Fibroblast of skin of left biceps (primary cell): ENCODE results near the gene ZC3H12D.
"Not testable (repeated sequence)": the region's sequence is repeated elsewhere in the genome, so short reads cannot be mapped to it uniquely, and the experiment has no call there.

Source experiments
- DNase-seq, 2 experiments: peaks; one replicate each; pipeline ENCODE4 v3.0.0-alpha.2; 2013; ENCODE audit warnings: low read depth in 2 of 2

Gene ZC3H12D

GRCh38 chr6:149484733-149485700 is at the start of gene ZC3H12D:
TSS of gene ZC3H12D (minus strand) at chr6:149485014. CDS start at chr6:149474543, 10,471 bp downstream.
- no peak for DNase-seq

DNA sequence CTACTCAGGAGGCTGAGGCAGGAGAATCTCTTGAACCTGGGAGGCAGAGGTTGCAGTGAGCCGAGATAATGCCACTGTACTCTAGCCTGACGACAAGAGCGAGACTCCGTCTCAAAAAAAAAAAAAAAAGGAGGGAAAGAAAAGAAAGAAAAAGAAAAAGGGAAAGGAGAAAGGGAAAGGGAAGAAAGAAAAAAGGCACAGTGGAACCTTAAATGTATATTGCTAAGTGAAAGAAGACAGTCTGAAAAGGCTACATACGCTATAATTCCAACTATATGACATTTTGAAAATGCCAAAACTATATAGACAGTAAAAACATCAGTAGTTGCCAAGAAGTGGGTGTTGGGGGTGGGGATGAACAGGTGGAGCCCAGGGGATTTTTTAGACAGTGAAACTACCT is 44.8 kb upstream of the ZC3H12D start:
- DNase-seq = no peak

GRCh38 chr6:149515494-149515893 is 30.7 kb upstream of the ZC3H12D start:
- no peak for DNase-seq

- DNase-seq = peak in 1 of 2 experiments; percentile 5
These were observed 29.1 kb upstream of the ZC3H12D start for GRCh38 chr6:149513915-149514314.

- no peak for DNase-seq
These were observed 26.1 kb upstream of the ZC3H12D start for GRCh38 chr6:149510793-149511512.

DNA sequence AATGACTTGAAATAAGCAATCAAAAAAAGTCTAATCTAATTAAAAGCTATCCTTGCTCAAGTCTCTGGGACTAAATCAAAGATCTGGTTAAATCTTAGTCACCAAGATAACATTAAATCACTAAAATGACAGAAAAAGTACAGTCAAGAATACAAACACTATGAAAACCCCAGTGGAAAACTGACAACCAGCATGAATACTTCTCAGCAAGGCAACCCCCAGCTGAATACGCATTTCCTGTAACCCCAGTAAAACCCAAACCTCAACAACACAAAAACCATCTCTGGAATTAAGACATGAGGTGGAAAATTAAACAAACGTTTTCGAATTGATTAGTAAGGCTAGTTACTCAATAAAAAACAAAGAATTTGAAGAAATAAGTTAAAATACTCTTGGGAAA is 23.7 kb upstream of the ZC3H12D start:
- DNase-seq = no peak

- no peak for DNase-seq
These were observed 19.1 kb upstream of the ZC3H12D start for GRCh38 chr6:149503872-149504271.

GRCh38 chr6:149503276-149503675 is 18.5 kb upstream of the ZC3H12D start:
- DNase-seq = no peak

- no peak for DNase-seq
These were observed 17.0 kb upstream of the ZC3H12D start for GRCh38 chr6:149501768-149502167.

DNA sequence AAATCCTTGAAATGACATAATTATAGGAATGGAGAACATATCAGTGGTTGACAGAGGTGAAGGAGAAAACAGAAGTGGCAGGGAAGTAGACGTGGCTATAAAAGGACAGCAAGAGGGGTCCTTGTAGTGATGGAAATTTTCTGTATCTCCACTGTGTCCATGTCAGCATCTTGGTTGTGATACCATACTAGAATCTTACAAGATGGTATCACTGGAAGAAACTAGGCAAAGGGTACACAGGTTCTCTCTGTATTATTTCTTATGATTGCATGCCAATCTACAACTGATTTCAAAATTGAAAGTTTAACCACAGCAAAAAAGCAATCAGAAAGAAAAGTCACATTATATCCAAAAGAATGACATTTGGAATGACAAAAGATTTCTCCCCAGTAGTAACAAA is 16.4 kb upstream of the ZC3H12D start:
- DNase-seq = no peak

DNA sequence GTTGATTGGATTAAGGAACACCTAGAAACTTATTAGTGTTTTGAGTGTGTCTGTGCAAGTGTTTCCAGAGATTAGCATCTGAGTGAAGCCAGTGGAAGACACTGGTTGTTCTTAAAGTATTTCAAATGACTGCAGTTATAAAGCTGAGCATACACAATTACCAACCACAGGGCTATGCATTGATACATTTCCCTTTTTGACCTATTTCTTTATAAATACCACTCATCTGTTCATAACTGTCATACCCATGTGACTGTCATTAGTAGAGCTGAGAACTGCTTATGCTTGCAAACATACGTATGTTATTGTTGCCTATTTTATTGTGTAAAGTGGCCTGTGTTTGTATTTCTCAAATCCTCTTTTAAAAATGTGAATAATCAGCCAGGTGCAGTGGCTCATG is 15.3 kb upstream of the ZC3H12D start:
- no peak for DNase-seq

GRCh38 chr6:149499066-149499465 is 14.3 kb upstream of the ZC3H12D start:
- peak; percentile 82 to 85 for DNase-seq

DNA sequence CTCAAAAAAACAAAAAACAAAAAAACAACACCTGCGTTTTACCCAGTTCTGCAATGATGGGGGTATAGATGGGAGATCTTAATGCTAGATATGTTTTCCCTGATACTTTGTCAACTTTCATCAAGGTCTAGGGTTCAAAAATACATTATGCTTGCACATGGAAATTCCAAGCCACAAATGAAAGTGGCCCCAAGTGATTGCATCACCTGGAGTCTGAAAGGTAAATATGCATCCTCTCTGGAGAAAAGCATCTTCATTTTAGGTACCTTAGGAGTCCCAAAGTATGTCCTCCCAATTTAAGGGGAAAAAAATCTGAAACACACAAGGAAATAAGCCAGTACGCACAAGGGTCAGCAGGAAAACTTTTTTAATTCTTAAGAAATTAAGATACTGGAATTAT is 12.6 kb upstream of the ZC3H12D start:
- no peak for DNase-seq

DNA sequence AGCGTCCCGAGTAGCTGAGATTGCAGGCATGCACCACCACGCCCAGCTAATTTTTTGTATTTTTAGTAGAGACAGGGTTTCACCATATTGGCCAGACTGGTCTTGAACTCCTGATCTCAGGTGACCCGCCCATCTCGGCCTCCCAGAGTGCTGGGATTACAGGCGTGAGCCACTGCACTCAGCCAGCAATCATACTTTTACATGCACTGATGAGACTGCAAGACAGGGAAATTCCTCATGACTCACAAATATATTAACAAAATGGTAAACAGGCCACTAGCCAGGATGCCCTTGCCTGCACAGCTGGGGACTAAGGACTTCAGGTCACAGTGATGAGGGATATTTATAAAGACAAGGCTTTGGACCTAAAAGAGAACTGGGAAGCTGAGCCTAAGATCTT is 11.8 kb upstream of the ZC3H12D start:
- DNase-seq = not testable (repeated sequence)

GRCh38 chr6:149495349-149496016 is 10.7 kb upstream of the ZC3H12D start:
- DNase-seq = not testable (repeated sequence)

DNA sequence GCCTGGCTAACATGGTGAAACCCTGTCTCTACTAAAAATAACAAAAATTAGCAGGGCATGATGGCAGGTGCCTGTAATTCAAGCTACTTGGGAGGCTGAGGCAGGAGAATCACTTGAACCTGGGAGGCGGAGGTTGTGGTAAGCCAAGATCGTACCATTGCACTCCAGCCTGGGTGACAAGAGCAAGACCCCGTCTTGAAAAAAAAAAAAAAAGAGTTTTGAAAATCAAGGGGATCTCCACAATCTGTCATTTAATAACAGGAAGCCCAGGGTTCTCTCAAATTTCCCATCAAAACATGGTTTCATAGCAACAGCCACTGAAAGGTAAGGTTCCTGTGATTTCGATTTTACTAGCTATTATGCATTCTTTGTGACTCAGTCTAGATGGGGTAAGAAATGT is 10.0 kb upstream of the ZC3H12D start:
- DNase-seq = not testable (repeated sequence)

DNA sequence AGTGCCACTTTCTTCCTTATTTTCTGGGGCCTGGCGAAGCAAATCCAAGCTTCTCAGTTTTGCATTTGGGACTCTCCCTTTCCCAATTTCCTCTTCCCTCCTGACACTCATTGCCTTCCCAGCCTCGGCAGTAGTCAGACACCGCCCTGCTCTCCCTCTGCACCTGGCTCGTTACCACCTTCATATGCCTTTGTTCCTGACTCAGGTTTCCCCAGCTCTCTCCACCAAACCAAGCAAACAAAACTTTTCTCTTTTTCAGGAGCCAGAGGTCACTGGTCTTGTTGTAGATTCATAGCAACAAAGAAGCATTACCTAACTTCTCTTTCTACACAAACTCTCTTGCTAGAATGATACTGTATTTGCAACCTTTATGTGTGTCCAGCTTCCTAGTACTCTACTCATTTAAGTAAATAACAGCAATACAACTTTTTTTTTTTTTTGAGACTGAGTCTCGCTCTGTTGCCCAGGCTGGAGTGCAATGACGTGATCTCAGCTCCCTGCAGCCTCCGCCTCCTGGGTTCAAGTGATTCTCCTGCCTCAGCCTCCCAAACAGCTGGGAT is 9.0 kb upstream of the ZC3H12D start:
- no peak for DNase-seq

GRCh38 chr6:149492798-149493343 is 8.1 kb upstream of the ZC3H12D start:
- DNase-seq = no peak

DNA sequence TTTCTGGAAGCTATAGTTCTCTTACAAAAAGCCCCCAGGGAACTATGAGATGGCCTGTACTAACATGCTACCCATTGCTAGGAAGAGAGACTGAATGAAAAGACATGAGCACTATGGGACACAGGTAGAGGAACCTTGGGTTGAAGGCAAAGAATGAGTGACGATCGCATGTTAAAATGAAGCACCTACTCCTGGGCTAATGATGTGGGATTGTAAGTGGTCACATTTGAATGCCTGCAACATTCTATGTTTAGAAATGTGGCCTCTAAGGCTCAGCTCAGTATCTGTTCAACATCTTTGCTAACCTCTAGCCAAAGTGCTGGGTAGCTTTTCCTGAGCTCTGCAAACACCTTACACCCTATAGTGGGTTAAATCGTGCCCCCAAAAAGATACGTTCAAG is 5.2 kb upstream of the ZC3H12D start:
- DNase-seq = no peak

DNA sequence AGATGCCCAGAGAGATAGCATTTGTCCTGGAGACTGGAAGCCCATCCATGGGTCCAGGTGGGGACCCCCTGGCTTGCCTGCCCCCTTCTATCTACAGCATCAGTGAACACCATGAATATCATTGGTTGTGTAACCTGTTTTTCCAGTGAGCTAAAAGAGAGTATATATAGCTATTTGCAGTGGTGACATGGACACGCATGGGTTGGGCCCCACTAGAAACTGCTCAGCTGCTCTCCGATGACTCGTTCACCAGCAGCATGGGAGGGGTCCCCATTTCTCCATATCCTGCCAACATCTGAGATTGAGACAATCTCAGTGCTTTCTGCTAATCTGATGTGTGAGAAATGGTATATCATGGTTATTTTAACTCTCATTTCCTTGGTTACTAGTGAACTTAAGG is 4.0 kb upstream of the ZC3H12D start:
- DNase-seq = no peak

DNA sequence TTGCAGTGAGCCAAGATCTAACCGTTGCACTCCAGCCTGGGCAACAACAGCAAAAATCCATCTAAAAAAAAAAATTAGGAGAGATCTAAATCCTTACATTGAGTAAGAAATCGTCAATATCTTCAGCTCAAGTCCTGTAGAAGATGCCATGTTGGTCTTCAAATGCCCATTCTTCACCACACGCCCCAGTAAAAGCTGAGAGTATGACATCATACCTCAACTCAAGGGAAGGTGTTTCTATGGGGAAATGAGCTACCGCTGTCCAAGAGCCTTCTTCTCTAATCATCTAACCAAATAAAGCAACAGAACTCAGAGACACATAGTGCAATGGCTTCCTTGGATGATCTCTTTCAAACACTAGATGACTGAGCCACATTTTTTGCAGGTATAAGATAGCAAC is 2.5 kb upstream of the ZC3H12D start:
- DNase-seq = no peak
